Measurements from ENCODE around the gene HOXC6.

- TF ChIP-seq CTCF (conservative IDR thresholded peaks at IDR 0.05; ENCODE audit: low read length) (no peak), EZH2phosphoT487 (IDR thresholded peaks at IDR 0.05; ENCODE audit: borderline replicate concordance) (no peak)
These were observed 3.2 kb downstream of the HOXC6 start for GRCh38 chr12:54031480-54031879.

All from Loucy (cell line).